H9 (cell line): ENCODE measurements around the gene MYMK. TPM values are rescaled to one million over a fixed set of nuclear protein-coding genes. Genes with fewer than 3 reads are reported as not detected.

ENCODE experiments used
- DNase-seq: peaks from one replicate; pipeline ENCODE4 v3.0.0-alpha.2; 2017
- H2AFZ ChIP-seq: one replicate; pipeline ENCODE4 v1.6.1; 2013; ENCODE audit warnings: mild to moderate bottlenecking, low read length, control low read depth, moderate library complexity
- H2AK5ac ChIP-seq: 2 replicates; pipeline ENCODE4 v1.6.1; 2013; ENCODE audit warnings: low read length, control low read depth, mixed read lengths; ENCODE audit not compliant: insufficient read length
- H2BK120ac ChIP-seq: one replicate; pipeline ENCODE4 v1.6.1; 2013; ENCODE audit warnings: low read depth, mild to moderate bottlenecking, low read length, control low read depth, inconsistent platforms; ENCODE audit not compliant: poor library complexity, severe bottlenecking
- H2BK12ac ChIP-seq: 2 replicates; pipeline ENCODE4 v1.6.1; 2013; ENCODE audit warnings: low read length, control low read depth, mixed read lengths, low read depth; ENCODE audit not compliant: insufficient read length
- H2BK15ac ChIP-seq: 2 replicates; pipeline ENCODE4 v1.6.1; 2013; ENCODE audit warnings: low read depth, low read length, control low read depth
- H2BK20ac ChIP-seq: one replicate; pipeline ENCODE4 v1.6.1; 2013; ENCODE audit warnings: low read depth, mild to moderate bottlenecking, low read length, control low read depth, inconsistent platforms; ENCODE audit not compliant: poor library complexity, severe bottlenecking
- H2BK5ac ChIP-seq: 2 replicates; pipeline ENCODE4 v1.6.1; 2013; ENCODE audit warnings: low read length, control low read depth, mixed read lengths; ENCODE audit not compliant: insufficient read length
- H3K14ac ChIP-seq: 2 replicates; pipeline ENCODE4 v1.6.1; 2013; ENCODE audit warnings: low read length, control low read depth; ENCODE audit not compliant: insufficient read depth
- H3K18ac ChIP-seq: 2 replicates; pipeline ENCODE4 v1.6.1; 2013; ENCODE audit warnings: low read depth, mild to moderate bottlenecking, mixed read lengths, low read length, control low read depth; ENCODE audit not compliant: insufficient read length
- H3K23ac ChIP-seq: 2 replicates; pipeline ENCODE4 v1.6.1; 2013; ENCODE audit warnings: low read length, control low read depth, mixed read lengths, low read depth; ENCODE audit not compliant: insufficient read length
- H3K23me2 ChIP-seq: 2 replicates; pipeline ENCODE4 v1.6.1; 2013; ENCODE audit warnings: low read depth, mild to moderate bottlenecking, mixed read lengths, low read length, control low read depth; ENCODE audit not compliant: insufficient read length, poor library complexity, severe bottlenecking
- H3K27ac ChIP-seq: 2 replicates; pipeline ENCODE4 v1.5.1; 2013; ENCODE audit warnings: low read length, control low read depth, mixed read lengths, low read depth; ENCODE audit not compliant: insufficient read length
- H3K27me3 ChIP-seq: 2 replicates; pipeline ENCODE4 v1.6.1; 2013; ENCODE audit warnings: low read length, control low read depth, inconsistent platforms; ENCODE audit not compliant: insufficient read depth
- H3K4ac ChIP-seq: 2 replicates; pipeline ENCODE4 v1.6.1; 2013; ENCODE audit warnings: low read depth, mild to moderate bottlenecking, control low read depth, inconsistent platforms, low read length, moderate library complexity
- H3K4me1 ChIP-seq: 2 replicates; pipeline ENCODE4 v1.6.1; 2013; ENCODE audit warnings: low read length, control low read depth, inconsistent platforms; ENCODE audit not compliant: insufficient read depth
- H3K4me2 ChIP-seq: 2 replicates; pipeline ENCODE4 v1.6.1; 2013; ENCODE audit warnings: low read length, control low read depth, mixed read lengths; ENCODE audit not compliant: insufficient read length, insufficient read depth
- H3K56ac ChIP-seq: 2 replicates; pipeline ENCODE4 v1.6.1; 2013; ENCODE audit warnings: low read depth, mild to moderate bottlenecking, mixed read lengths, low read length, control low read depth; ENCODE audit not compliant: insufficient read length
- H3K79me1 ChIP-seq: 2 replicates; pipeline ENCODE4 v1.6.1; 2013; ENCODE audit warnings: low read depth, mild to moderate bottlenecking, moderate library complexity, low read length, control low read depth, inconsistent platforms; ENCODE audit not compliant: insufficient read depth, poor library complexity, severe bottlenecking
- H3K79me2 ChIP-seq: 2 replicates; pipeline ENCODE4 v1.6.1; 2013; ENCODE audit warnings: low read length, control low read depth, inconsistent platforms; ENCODE audit not compliant: insufficient read depth
- H3K9ac ChIP-seq: 2 replicates; pipeline ENCODE4 v1.6.1; 2013; ENCODE audit warnings: low read length, control low read depth, mixed read lengths; ENCODE audit not compliant: insufficient read length; ENCODE audit errors: extremely low read depth
- H3K9me3 ChIP-seq: one replicate; pipeline ENCODE4 v1.6.1; 2013; ENCODE audit warnings: low read depth, low read length, inconsistent platforms; ENCODE audit not compliant: control insufficient read depth
- H3T11ph ChIP-seq: one replicate; pipeline ENCODE4 v1.6.1; 2013; ENCODE audit warnings: mild to moderate bottlenecking, low read length, control low read depth, inconsistent platforms
- H4K20me1 ChIP-seq: one replicate; pipeline ENCODE4 v1.6.1; 2013; ENCODE audit not compliant: control insufficient read depth, insufficient read length, insufficient read depth
- H4K5ac ChIP-seq: 2 replicates; pipeline ENCODE4 v1.6.1; 2013; ENCODE audit warnings: low read depth, mild to moderate bottlenecking, mixed read lengths, low read length, control low read depth; ENCODE audit not compliant: insufficient read length
- H4K8ac ChIP-seq: replicated peaks from 2 replicates; pipeline ENCODE4 v1.6.1; 2013; ENCODE audit warnings: low read length, control low read depth, mixed read lengths, low read depth; ENCODE audit not compliant: insufficient read length
- H4K91ac ChIP-seq: 2 replicates; pipeline ENCODE4 v1.6.1; 2013; ENCODE audit warnings: low read depth, mild to moderate bottlenecking, moderate library complexity, mixed read lengths, low read length, control low read depth; ENCODE audit not compliant: insufficient read length
- H3K27ac Mint-ChIP-seq, 3 experiments: 2 replicates in 2 of 3; 3 replicates in 1 of 3; pipeline ENCODE4 v1.8.0; 2020 to 2021; ENCODE audit warnings: mixed read lengths in 3 of 3, mild to moderate bottlenecking in 1 of 3, moderate library complexity in 1 of 3
- H3K27me3 Mint-ChIP-seq: 2 replicates; pipeline ENCODE4 v1.8.0; 2021; ENCODE audit warnings: low read depth, mild to moderate bottlenecking, moderate library complexity, mixed read lengths
- H3K36me3 Mint-ChIP-seq, 3 experiments: 2 replicates in 2 of 3; 3 replicates in 1 of 3; pipeline ENCODE4 v1.8.0; 2020 to 2021; ENCODE audit warnings: low read depth in 3 of 3, mixed read lengths in 3 of 3; ENCODE audit not compliant: insufficient read depth in 1 of 3
- H3K4me1 Mint-ChIP-seq, 2 experiments: 2 replicates each; pipeline ENCODE4 v1.8.0; 2020; ENCODE audit warnings: mixed read lengths in 2 of 2
- H3K4me3 Mint-ChIP-seq, 2 experiments: 2 replicates in 1 of 2; 3 replicates in 1 of 2; pipeline ENCODE4 v1.8.0; 2020 to 2021; ENCODE audit warnings: mild to moderate bottlenecking in 2 of 2, mixed read lengths in 2 of 2, moderate library complexity in 1 of 2
- H3K9me3 Mint-ChIP-seq, 2 experiments: 2 replicates in 1 of 2; 3 replicates in 1 of 2; pipeline ENCODE4 v1.8.0; 2020; ENCODE audit warnings: mild to moderate bottlenecking in 2 of 2, mixed read lengths in 2 of 2, moderate library complexity in 1 of 2
- CTCF ChIP-seq: fragments of 200-600 bp; sonication (generic); conservative IDR thresholded peaks from 3 replicates; pipeline ENCODE4 v1.8.0; 2021; ENCODE audit warnings: antibody characterized with exemption, mild to moderate bottlenecking
- WGBS: extraction: QIAGEN DNeasy Blood & Tissue Kit; methylation state at CpG from one replicate; pipeline ENCODE4 v1.1.7; 2013; ENCODE audit warnings: missing lambda C conversion rate, low lambda C conversion rate, mixed read lengths; ENCODE audit not compliant: insufficient read length; ENCODE audit errors: extremely low coverage; 5-methylcytosine and 5-hydroxymethylcytosine counted together
- total RNA-seq: library from RNA; stranded (reverse); gene quantifications from 2 replicates; pipeline ENCODE4 v1.2.1, GENCODE V29; 2021

MYMK gene
- total RNA-seq, 1 experiment from 2014 or later, result not detected

GRCh38 chr9:133569891-133570690 lies 45.3 kb upstream of the MYMK start:
- Histone ChIP-seq H2BK120ac (no peak overlapping the region), H4K20me1 (no peaks in the 10 kb centered on the region), H4K5ac (no peak overlapping the region), H2AK5ac (no peak overlapping the region), H2AFZ (no peak overlapping the region), H3T11ph (no peak overlapping the region), H3K18ac (no peak overlapping the region), H3K27me3 (no peaks in the 10 kb centered on the region), H3K4ac (no peak overlapping the region), H3K14ac (no peak overlapping the region; the same call in 1 of the 2 replicates), H3K4me1 (no peaks in the 10 kb centered on the region), H3K9ac (no peak overlapping the region), H3K4me2 (no peak overlapping the region), H4K8ac (no peak overlapping the region), H3K9me3 (no peaks in the 10 kb centered on the region), H2BK20ac (no peak overlapping the region), H3K56ac (no peak overlapping the region), H2BK5ac (no peak overlapping the region), H2BK15ac (no peak overlapping the region), H3K79me2 (no peaks in the 10 kb centered on the region), H4K91ac (no peak overlapping the region), H3K27ac (no peak overlapping the region), H3K79me1 (no peaks in the 10 kb centered on the region), H3K23ac (no peak overlapping the region), H3K23me2 (no peaks in the 10 kb centered on the region), H2BK12ac (no peak overlapping the region)
- Mint-ChIP-seq H3K4me3 (no peak overlapping the region), H3K9me3 (no peaks in the 10 kb centered on the region), H3K27me3 (peaks cover 1% of the 10 kb centered on the region), H3K27ac (0 out of 7 replicates have a peak overlapping the region, but pooled peaks of 1 of the 3 experiments have one; percentile 66), H3K4me1 (0 out of 4 replicates have a peak, but pooled peaks cover 0 to 9% of the 10 kb centered on the region in 2 experiments), H3K36me3 (no peaks in the 10 kb centered on the region; a peak in 1 of 7 replicates)
- no CpG with 5 or more reads among the region's 36 CpGs for WGBS
- peak; percentile 76 for DNase-seq
- no peak for TF ChIP-seq CTCF
